CD4-positive, alpha-beta T cell treated with Interleukin-10 for 1 hour (primary cell): Measurements from ENCODE around the gene ZNF224.
A peak's percentile ranks its signal among the peaks of the same experiment; 100 is the strongest.
"Not testable (repeated sequence)": the region's sequence is repeated elsewhere in the genome, so short reads cannot be mapped to it uniquely, and the experiment has no call there.

Source experiments
- DNase-seq: peaks from one replicate; pipeline ENCODE4 v3.0.0-alpha.2; 2020

The ZNF224 gene

DNA sequence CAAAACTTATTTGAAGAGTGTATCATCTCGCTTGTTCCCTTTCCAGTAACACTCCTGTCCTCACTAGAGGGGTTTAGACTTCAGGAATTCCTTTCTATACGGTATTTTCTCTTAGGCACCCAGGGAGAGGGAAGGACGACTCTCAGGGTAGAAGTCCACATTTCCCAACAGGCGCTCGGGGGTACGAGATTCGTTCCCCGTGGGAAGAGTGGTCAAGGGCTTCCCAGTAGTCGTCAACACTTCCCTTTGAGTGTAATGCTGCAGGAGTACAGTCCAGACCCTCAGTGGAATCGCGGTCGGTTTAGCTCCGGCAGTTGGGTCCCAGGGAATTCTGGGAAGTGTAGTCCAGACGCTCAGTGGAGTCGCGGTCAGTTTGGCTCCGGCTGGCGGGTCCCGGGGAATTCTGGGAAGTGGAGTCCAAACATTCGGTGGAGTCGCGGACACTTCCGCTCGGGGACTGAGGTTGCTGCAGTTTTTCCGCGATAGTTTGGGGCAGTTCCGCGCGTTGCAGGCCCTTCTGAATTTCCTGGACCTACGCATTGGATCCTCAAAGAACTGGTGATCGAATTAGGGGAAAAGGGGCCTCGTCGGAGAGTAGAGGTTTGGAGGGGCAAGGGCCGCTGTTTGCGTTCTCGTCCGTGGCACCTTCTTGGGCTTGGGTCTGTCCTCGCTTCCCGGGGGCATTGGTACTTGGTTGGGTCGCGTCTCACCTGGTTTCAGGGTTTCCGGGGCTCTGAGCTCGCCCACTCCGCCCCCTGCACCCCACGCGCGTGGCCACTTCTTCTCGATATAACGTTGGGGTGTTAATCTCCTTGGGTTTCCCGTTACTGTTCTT lies at the start of gene ZNF224:
TSS of gene ZNF224 (plus strand) at position 431 of the 835 bp plus-strand sequence. CDS start 3,513 bp downstream, outside the sequence.
- DNase-seq, result peak; percentile 90

GRCh38 chr19:44050740-44051649 lies 43.2 kb upstream of the ZNF224 start:
- peak; percentile 17 for DNase-seq

GRCh38 chr19:44051650-44052402 lies 42.3 kb upstream of the ZNF224 start, which contains the start of gene ZNF223:
TSS of gene ZNF223 (plus strand) at chr19:44052036. CDS start at chr19:44055177, 3,141 bp downstream.
- peak; percentile 71 for DNase-seq

- DNase-seq, result no peak
Measured at GRCh38 chr19:44055870-44056269, 38.3 kb upstream of the ZNF224 start.

DNA sequence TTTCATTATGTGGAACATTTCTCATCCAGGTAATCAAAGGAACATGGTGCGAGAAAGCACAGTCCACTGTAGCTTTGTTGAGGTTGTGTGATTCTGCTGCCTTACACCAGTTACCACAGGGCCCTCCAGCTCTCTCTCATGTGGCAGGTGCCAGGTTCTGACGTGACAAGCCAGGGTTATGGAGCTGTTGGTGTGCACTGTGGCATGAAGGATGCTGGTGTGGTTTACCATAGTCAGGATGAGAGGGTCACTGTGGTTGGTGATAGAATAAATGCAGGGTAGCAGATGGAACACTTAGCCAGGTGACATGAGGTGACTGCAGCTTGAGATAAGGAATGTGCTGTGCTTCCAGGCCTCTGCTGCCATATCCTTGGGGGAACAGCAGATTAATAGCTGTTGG lies 34.9 kb upstream of the ZNF224 start:
- DNase-seq, result no peak

DNA sequence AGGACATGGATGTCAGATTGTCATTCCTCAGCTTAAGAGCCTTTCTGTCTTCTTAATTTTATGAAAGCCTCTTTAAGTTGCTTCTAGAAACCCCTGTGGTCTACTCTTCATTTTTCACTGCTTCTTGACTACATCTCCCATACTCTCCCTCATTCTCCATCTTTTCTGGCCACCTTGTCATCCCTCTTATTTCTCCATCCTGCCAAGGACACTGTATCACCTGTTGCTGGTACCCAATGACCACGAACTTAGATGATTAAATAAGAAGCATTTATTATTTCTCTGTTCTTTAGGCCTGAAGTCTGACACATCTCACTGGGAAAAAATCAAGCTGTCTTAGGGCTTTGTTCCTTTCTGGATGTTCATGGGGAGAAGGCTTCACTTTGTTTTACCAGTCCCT lies 33.1 kb upstream of the ZNF224 start:
- no peak for DNase-seq

- no peak for DNase-seq
Measured at GRCh38 chr19:44066305-44066704, 27.9 kb upstream of the ZNF224 start.

GRCh38 chr19:44069415-44069814 lies 24.7 kb upstream of the ZNF224 start:
- no peak for DNase-seq

DNA sequence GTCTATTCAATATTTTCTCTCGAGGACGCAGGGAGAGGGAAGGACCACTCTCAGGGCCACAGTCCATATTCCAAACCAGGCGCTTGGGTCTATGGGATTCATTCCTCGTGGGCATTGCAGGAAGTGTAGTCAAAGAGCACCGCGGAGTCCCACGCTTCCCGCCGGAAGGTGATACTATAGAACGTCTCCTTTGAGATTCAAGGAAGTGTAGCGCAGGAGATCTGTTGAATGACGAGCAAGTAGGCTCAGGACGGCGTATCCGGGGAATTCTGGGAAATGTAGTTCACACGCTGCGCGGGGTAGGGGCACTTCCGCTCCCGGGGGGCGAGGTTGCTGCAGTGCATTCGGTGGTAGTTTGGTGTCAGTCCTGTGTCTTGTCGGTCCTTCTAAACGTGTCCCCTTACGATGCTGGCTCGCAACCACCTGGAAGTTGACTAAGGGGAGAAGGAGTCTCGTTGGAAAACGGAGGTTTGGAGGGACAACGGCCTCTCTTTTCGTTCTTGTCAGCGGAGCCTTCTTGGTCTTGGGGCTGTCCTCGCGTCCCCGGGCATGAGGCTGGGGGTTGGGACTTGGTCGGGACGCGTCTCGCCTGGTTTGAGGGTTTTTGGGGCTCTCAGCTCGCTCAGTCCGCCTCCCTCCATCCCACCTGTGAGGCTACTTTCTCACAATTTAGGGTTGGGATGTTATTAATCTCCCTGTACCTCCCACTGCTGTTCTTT lies 22.2 kb upstream of the ZNF224 start, which contains the start of gene ZNF284:
TSS of gene ZNF284 (plus strand) at position 336 of the 719 bp plus-strand sequence. CDS start 4,231 bp downstream, outside the sequence.
- DNase-seq, result peak; percentile 92

DNA sequence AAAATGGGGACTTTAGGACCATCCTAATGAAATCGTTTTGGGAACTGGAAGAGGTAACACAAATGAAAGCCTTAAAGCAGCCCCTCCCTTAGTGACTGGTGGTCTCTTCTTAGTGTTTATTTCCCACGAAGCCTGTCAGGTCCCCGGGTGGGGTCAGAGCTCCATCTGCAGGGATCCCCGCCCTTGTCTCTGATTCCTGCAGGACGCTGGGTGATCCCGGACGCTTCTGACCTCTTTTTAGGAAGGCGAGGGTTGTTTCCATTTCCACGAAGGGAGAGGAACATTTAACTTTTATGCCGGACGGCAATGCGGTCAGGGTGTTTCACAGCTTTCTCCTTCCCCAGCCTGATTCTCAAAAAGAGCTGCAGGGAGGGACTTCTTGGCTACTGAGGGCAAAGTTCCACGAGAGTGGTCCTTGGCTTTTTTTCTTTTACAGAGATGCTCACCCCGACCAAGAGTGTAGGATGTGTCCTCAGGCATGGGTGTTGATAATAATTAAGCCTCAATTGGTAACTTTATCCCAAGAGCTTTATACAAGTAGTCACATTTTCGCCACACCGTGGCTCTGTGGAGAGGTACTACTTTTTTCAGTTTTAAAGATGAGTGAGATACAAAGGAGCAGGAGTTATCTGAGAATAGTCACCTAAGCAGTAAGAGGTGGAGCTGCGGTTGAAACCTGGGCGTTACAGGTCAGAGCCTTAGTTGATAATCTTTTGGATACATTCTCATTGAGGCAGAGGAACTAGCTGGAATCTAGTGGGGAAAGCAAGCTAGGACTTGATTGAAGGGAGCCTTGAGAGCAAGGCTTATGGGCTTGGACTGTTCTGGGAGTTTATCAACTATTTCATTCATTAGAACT lies 21.4 kb upstream of the ZNF224 start:
- no peak for DNase-seq

DNA sequence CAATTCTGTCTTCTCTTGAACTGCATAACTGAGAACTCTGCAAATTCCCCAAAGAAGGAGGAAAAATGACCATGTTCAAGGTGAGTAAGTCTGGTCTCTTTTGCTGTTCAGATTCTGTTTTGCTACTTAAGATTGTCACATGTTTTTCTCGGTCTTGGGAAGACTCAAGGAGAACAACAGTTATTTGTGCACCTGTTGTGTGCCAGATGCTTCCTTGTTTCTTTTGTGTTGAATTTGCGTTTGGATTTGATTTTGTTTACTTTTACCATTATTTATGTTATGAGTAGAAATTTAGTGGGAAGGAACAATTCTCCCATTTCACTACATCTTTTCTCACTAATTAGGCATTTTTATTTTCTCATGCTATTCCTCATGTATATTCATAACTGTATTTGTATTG lies 17.8 kb upstream of the ZNF224 start:
- DNase-seq, result no peak

DNA sequence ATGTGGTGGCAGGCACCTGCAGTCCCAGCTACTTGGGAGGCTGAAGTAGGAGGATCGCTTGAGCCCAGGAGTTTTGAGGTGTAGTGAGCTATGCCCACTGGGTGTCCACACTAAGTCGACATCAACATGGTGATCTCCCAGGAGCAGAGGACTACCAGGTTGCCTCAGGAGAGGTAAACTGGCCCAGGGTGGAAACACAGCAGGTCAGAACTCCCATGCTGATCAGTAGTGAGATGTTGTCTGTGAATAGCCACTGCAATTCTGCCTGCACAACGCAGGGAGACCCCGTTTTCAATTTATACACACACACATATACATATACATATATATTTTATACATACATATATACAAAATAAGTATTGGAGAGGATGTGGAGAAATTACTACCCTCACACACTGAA lies 2.1 kb upstream of the ZNF224 start:
- no peak for DNase-seq

- no peak for DNase-seq
Measured at GRCh38 chr19:44107751-44108150, 13.6 kb downstream of the ZNF224 start.

DNA sequence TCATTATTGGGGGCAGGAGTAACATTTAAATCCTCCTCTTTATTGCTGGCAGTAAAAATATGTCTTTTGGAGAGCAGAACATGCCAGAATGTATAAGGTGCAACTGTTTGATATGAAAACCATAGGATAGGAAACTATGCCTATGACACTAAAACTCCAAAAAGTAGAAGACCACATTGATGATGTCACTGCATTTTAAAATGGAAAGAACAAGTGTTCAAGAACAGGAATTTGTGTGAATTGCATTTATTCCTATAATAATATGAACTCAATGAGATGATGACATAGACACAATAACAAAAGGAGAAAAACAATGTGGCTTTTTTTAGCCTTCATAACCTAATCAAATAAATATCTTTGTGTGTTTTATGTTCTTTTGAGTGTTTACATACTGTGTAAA lies 15.3 kb downstream of the ZNF224 start:
- no peak for DNase-seq

DNA sequence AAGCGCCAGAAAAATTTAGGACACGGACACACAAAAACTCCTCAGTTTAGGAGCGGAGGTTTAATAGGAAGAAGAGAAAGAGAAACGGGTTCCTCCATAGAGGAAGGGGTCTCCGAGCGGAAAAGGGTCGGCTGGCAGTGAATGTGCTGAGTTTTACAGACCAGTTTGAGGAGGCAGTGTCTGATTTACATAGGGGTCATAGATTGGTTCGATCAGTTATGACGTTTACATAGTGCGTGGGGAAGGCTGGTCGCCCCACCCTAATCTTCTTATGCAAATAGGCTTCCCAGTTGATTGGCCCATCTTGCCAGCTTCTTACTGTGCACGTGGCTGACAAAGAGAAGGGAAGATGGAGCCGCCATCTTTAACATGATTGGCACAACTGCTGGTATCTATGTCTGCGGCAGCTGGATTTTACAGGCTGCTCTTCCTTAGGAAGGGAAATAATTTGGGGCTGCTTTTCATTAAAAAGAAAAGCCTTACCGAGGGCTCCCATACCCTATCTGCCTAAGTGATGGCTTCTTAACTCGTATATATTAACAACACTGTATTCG lies 17.8 kb downstream of the ZNF224 start:
- no peak for DNase-seq

GRCh38 chr19:44112802-44113137 lies 18.6 kb downstream of the ZNF224 start:
- DNase-seq, result no peak

GRCh38 chr19:44113138-44113783 lies 19.1 kb downstream of the ZNF224 start, which contains the start of gene ZNF225:
TSS of gene ZNF225 (plus strand) at chr19:44113399. CDS start at chr19:44115828, 2,429 bp downstream.
- DNase-seq, result peak; percentile 94

- DNase-seq, result no peak
Measured at GRCh38 chr19:44113784-44114390, 19.7 kb downstream of the ZNF224 start.

DNA sequence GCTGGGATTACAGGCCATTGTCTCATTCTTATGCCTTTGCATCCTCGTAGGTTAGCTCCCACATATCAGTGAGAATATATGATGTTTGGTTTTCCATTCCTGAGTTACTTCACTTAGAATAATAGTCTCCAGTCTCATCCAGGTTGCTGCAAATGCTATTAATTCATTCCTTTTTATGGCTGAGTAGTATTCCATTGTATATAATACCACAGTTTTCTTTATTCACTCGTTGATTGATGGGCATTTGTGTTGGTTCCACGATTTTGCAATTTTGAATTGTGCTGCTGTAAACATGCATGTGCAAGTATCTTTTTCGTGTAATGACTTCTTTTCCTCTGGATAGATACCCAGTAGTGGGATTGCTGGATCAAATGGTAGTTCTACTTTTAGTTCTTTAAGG lies 27.0 kb downstream of the ZNF224 start:
- DNase-seq, result not testable (repeated sequence)

DNA sequence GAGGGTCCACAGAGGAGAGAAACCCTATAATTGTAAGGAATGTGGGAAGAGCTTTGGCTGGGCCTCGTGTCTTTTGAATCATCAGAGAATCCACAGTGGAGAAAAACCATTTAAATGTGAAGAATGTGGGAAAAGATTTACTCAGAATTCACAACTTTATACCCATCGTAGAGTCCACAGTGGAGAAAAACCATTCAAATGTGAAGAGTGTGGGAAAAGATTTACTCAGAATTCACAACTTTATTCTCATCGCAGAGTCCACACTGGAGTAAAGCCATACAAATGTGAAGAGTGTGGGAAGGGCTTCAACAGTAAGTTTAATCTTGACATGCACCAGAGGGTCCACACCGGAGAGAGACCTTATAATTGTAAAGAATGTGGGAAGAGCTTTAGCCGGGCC lies 37.8 kb downstream of the ZNF224 start:
- DNase-seq, result no peak
